ENCODE measurements around the gene SUSD6. TPM values are rescaled to one million over a fixed set of nuclear protein-coding genes. Genes with fewer than 3 reads are reported as not detected.
"Not testable (repeated sequence)": the region's sequence is repeated elsewhere in the genome, so short reads cannot be mapped to it uniquely, and the experiment has no call there.

Gene SUSD6
- total RNA-seq, 1 experiment from 2014 or later, result 5.8 TPM

DNA sequence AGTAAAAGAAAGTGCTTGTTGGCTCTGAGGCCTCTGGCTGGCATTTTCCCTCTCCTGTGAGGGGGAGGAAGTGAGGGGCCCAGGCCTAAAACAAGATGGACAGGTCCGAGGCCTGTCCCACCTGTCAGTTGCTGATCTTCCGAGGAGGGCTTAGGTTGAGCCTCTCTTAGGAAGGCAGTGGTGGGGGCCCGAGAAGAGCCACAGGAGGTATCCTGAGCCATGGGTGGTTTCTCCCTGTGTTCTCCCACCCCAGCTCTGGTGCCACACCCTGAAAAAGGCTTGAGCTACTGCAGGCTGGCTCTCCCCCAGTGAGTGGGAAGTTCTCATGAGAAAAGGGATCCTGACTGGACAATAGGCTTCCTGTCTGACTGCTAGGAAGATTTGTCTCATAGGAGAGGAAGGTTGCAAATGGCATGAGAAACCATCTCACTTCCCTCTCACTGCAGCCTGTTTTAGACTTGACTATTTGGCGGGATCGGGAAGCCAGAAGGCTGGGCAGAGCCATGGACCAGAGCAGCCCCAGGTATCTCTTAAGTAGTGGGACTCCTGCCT is 83.4 kb downstream of the SUSD6 start:
- no peak for DNase-seq (ENCODE audit: low read depth)

DNA sequence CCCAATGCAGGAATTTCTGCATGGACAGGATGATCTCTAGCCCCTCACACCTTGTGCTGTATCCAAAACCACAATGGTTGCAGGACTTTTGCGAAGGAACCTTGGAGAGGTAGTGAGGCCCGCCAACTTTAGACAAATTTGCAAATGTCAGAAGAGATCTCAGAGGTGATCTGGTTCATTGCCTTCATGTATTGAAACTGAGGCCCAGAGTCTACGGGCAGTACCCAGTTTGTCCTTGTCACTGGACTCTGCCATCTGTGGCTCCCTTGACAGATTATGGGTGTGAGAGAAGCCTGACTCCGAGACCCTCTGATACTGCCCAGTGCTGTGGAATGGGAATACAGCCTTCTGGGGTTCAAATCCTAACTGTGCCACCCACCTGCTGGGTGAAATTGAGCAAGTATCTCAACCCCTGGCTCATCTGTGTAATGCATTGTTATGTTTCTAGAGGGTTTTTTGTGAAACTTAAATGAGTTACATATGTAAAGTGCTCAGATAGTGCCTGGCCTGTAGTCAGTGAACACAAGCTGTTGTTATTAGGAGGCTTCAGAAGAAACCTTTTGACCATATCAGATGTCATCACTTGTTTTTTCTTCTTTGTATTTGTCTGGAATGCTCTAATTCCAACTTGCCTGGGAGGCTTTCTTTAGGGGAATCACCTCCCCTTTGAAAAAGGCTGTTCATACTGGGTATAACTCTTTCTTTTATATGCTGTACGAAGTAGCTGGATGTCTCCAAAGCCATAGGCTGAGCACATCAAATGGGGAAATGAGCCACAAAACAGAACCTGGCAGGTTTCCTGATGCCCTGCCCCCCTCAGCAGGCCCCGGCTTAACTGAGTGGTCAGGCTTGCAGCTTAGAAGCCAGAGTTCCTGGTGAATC is 84.2 kb downstream of the SUSD6 start:
- no peak for DNase-seq (ENCODE audit: low read depth)

DNA sequence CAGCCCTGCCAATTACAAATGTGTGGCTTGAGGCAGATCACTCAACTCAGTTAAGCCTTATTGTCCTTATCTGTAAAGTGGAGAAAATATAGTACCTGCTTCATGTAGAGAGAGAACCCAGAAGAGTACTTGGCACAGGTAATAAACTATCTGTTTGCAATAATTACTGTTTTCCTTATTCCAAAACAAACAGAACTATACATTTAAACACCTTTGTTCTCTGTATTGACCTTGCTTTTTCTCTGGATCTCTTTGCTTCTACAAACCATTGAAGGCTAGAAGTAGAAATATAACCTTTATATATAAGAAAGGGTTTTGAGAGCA is 84.8 kb downstream of the SUSD6 start:
- DNase-seq (ENCODE audit: low read depth), result no peak

DNA sequence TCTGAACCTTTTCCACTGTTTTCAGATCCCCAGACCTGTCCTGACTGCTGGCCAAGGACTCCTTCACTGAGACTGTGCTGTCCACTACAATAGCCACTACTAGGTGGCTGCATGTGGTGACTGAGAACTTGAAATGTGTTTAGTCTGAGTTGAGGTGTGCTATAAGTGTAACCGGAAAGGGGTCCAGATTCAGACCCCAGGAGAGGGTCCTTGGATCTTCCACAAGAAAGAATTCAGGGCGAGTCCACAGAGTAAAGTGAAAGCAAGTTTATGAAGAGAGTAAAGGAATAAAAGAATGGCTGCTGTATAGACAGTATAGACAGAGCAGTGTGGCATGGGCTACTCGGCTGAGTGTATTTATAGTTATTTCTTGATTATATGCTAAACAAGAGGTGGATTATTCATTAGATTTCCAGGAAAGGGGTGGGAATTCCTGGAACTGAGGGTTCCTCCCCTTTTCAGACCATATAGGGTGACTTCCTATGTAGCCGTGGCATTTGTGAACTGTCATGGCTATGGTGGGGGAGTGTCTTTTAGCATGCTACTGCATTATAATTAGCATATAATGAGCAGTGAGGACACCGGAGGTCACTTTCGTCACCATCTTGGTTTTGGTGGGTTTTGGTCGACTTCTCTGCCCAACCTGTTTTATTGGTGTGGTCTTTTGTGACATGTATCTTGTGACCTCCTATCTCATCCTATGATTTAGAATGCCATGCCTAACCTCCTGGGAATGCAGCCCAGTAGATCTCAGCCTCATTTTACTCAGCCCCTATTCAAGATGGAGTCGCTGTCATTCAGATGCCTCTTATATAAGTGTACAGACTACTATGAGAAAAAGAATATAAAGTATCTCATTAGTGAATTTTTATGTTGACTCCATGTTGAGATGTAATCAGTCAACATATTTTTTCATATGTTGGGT is 85.5 kb downstream of the SUSD6 start:
- no peak for DNase-seq (ENCODE audit: low read depth)

DNA sequence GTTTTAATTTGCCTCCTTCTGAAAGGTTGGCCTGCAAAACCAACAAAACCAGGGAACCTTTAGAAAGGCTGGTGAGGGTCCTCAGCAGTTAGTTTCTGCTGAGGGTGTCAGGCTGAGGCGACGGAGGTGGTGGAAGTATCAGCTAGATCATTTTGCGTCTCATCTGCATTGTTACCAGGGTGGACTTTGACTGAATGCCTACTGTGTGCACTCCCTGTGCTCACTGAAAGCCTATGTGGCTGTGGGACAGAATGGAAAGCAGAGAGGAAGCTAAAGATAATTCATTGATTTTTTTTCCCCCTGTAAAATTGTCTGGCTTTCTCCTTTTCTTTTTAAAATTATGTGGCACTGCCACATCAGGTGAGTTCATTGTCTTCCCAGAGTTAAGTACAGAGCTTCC is 87.2 kb downstream of the SUSD6 start:
- DNase-seq (ENCODE audit: low read depth), result no peak

DNA sequence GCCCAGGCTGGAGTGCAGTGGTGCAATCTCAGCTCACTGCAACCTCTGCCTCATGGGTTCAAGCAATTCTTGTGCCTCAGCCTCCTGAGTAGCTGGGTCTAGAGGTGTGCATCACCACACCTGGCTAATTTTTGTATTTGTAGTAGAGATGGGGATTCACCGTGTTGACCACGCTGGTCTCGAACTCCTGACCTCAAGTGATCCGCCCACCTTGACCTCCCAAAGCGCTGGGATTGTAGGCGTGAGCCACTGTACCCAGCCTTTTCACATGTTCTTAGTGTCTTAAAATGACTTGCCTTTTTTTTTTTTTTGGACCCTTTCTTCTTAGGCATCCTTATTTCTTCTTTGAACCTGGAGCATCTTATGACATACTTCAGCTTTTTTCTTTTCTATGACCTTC is 87.8 kb downstream of the SUSD6 start:
- not testable (repeated sequence) for DNase-seq (ENCODE audit: low read depth)

DNA sequence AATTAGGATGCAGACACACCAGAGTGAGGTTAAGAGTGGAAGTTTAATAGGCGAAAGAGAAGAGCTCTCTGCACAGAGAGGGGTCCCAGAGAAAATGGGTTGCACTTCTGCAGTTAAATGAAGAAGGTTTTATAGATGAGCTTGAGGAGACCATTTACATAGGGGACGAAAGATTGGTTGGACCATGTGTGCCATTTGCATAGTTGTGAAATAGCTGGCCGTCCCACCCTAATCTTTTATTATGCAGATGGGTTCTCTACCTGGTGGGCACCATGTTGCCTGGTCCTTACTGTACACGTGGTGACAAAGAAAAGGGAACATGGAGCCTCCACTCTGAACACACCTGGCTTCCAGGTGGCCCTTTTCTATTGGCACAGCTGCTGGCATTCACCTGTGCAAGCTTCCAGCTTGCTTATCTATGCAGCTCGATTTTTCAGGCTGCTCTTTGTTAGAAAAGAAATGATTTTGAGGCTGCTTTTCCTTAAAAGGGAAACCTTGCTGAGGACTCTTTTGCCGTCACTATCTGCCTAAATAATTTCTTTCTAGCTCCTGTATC is 88.4 kb downstream of the SUSD6 start:
- no peak for DNase-seq (ENCODE audit: low read depth)

DNA sequence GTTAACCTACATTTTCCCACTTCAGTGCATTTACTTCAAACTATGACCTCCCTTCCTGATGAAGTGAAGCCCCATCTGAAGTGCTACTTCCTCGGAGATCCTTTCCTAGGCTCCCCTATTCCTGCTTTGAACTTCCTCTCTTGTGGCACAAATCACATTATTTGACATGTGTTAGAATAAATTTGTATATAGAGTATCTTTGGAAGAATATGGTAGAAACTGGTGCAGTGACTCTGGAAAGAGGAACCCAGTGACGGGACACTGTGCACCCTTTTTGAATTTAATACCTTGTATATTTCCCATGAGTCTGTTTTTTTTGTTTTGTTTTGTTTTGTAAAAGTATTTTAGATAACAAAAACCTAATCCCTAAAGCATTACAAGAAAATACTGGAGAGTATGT is 89.2 kb downstream of the SUSD6 start:
- no peak for DNase-seq (ENCODE audit: low read depth)

DNA sequence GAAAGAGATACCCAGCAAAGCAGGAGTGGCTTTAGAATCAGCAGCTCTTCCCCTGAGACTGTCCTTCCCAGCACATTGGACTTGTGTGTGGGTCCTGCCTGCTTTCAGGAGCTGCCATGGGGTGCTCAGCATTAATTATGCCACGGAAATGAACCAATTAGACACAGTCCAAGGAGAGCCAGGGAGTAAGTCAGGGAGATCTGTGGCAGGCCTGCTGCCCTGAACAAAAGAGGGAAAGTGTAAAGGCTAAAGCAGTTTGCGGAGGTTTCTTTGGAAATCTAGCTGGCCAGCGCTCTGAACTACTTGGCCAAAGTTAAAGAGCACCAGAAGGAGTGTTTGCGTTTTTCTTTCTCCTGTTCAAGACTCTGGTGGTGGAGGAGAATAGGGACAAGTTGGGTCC is 89.9 kb downstream of the SUSD6 start:
- DNase-seq (ENCODE audit: low read depth), result no peak

DNA sequence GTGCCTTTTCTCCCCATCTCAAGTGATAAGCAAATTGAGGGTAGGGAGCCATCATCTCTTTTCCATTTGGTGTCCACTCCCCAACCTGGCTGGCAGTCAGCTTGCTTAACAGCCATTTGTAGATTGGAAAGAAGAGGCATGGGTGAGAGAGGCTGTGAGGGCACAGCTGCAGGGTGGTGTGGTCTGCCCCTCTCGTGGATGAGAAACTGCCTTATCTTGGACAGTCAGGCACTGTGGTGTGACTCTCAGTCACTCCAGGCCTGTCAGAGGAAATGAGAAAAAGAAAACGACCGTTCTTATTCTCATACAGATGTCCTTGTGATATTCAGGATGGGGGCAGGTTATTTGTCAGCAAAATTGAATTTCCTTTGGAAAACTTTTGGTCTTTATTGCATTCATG is 90.5 kb downstream of the SUSD6 start:
- no peak for DNase-seq (ENCODE audit: low read depth)

DNA sequence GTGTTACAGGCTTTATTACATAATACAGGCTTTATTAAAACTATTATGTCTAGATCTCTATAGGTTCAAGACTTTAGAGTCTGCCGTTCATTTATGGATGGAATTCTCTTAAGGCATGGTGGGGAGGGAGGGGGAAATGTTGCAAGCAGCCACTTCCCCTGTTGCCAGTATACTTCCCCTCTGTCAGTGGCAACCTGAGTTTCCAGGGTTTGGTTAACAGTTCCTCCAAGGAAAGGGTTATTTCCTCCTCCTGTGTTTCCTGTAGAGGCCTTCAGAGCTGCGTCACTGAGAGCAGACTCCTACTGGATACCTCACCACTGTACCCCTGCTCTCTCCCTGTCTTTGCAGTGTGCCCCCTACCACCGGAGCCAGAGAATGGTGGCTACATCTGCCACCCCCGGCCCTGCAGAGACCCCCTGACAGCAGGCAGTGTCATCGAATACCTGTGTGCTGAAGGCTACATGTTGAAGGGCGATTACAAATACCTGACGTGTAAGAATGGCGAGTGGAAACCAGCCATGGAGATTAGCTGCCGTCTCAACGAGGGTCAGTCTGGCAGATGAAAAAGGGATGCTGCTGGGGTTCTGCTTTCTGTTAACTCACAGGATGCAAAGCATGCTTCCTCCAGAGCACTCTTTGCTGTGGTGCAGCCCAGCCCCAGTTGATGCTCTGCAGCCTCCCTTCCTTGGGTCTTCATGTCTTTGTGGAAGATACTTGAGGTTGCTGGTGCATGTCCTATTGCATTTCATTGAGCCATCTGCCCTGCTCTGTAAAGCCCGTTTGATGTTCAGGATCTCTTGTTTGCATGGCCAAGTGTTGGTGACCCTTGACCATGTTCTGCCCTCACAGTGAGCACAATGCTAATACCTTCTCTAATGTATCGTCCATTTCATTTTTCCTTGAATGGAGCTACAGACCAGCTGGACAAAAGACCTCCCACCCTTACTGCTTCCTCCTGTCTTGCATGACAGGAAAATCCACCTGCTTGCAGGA is 91.9 kb downstream of the SUSD6 start:
- DNase-seq (ENCODE audit: low read depth), result no peak

DNA sequence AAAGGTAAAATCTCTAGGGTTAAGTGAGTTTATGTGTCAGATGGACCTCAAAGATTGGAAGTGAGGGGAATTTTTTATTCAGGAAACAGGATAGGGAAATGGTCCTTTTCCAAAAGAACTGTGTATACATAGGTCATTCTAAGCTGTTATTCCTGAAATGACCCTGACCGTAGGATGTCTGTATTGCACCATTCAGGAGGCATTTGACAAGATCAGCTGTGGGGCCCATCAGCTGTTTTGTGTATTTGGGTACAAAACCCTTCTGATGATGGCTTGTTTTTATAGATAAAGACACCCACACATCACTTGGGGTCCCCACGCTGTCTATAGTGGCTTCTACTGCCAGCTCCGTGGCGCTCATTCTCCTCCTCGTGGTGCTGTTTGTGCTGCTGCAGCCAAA is 92.9 kb downstream of the SUSD6 start:
- DNase-seq (ENCODE audit: low read depth), result no peak

DNA sequence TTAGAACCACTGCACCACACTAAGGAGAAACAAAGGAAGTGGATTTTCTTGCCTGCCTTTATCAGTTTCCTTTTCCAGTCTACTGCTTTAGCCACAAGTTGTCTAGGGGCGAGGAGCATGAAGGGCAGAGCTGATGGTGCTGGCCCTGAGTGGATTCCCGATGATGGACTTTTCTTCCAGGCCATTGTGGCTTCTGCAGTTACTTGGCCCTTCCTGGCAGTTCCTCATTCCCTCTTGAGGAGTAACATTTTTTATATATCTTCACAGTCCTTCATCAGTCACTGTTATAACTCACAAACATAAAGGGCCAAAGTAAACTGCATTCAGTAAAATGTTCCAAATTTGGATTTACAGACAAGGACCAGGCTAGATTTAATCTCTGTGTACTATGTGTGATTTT is 94.3 kb downstream of the SUSD6 start:
- no peak for DNase-seq (ENCODE audit: low read depth)

DNA sequence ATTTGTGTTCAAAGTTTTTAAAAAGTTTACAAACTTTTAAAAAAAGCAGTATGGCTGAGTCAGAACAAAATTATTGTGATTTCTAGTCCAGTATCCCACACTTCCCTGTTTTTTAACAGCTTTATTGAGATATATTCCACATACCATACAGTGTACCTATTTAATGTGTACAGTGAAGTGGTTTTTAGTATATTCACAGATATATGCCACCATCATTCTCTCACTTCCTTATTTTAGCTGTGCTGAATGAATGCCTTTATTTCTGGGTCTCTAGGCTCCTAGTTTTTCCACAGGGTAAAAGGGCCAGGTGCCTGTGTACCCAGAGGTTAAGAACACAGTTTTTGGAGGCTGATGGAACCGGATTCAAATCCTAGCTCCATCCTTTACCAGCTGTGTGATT is 96.7 kb downstream of the SUSD6 start:
- no peak for DNase-seq (ENCODE audit: low read depth)

DNA sequence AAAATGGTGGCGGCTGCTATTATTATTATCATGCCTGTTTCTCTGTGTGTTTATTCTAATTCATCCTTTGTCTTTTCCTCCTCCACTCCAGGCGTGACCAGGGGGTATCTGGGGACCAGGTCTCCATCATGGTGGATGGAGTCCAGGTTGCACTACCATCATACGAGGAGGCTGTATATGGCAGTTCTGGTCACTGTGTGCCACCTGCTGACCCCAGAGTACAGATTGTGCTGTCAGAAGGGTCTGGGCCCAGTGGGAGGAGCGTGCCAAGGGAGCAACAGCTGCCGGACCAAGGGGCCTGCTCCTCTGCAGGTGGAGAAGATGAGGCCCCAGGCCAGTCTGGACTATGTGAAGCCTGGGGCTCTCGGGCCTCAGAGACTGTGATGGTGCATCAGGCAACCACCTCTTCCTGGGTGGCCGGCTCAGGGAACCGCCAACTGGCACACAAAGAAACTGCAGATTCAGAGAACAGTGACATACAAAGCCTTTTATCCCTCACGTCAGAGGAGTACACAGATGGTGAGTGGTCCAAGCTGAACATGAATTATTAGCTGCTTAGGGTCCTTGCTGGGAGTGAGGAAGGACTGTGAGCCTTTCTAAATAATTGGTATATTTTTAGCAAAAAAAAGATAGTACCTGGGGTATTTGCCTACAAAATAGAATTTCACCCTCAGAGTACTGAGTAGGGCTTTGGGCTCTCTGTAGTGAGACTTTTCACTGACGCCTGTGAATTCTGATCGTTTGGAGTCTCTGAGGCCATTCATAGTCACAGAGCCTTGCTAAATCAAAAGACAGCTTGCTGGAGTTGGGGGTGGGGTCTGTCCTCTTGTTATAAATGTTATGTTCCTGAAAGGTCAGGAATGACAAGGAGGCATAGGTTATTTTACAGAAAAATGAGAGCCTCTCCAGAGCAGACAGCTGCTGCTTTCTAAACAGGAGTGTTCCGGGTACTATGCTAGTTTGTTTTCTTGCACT is 97.5 kb downstream of the SUSD6 start:
- DNase-seq (ENCODE audit: low read depth), result no peak

DNA sequence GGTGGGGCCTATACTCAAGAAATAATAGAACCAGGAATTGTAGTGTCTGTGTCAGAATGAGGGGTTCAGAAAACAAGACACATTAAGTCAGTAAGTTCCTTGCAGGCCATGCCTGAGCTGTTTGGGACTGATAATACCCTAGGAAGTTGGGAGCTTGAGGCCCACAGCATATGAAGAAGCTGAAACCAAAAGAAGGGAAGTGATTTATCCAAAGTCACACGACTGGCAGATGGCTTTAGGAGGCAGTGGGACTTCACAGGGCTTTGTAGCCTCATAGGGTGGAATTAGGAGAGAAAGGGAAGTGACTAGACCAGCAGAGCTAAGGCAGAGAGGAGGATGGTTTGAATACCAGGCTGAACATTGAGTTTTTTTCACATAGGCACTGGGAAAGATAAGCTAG is 99.0 kb downstream of the SUSD6 start:
- no peak for DNase-seq (ENCODE audit: low read depth)

DNA sequence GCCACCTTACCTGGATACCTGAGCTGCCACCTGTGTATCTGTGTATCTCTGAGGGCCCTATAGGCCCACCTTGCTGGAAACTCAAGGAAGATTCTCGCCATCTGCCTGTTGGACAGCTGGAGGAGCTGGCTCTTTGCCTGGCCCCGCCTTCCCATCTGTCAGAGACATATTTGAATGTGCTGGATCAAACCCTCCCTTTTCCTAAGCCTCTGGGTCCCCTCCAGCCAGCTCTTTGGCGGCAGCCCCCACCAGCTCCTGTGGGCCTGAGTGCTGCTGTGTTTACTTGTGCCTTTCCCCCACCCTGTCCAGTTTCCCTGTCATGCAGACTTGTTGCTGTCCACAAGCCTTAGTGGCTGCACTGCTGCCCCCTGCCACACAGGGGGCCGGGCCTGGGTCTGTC is 99.7 kb downstream of the SUSD6 start:
- no peak for DNase-seq (ENCODE audit: low read depth)

DNA sequence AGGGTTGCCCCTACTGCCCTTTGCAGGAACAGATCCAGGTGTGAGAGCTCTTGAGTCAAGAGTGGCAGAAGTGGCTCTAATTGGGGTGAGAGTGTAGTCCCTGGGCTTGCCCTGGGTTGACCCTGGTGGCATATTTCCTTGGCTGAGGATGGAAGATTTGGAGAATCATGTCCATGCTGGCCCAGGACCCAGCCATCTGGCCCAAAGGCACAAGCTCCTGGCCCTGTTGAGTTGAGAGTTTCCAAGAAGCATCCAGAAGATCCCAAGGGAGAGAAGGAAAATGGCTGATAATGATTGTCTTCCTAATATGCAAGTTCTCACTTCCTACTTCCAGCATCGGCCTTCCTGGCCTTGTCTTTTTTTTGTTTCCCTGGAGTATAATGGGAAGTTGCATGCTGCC is 100.1 kb downstream of the SUSD6 start:
- no peak for DNase-seq (ENCODE audit: low read depth)

DNA sequence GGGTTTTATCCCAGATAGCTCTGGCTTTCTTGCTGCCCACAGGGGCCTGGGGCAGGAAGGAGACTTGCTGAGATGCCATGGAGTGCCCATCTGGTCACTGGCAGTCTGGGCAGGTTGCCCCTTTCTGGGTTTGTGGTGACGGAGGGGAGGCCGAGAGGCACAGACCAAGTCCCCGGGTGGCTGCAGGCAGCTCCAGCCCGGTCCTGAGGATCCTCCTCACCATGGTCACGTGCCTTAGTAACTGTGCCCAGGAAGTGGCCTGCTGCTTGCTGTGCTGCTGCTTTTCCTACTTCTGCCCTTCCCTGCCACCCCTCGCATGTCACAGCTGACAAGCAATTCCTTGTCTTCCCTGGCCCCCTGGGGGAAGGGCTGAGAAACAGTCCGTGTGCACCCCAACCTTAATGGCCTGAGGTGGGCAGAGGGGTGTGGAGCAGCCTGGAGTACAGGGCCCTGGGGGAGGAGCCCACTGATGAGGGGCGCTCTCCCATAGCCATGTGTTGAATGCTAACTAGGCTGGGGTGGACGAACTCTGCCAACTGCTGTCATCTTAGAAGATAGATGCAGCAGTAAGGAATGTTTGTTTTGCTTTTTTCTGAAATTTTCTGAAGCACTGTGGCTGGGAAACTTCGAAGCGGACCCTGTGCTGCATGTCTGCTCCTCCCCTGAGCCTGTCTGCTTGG is 100.6 kb downstream of the SUSD6 start:
- no peak for DNase-seq (ENCODE audit: low read depth)

All from RPMI7951 (cell line).